ENCODE results near the gene SMIM1. TPM values are rescaled to one million over a fixed set of nuclear protein-coding genes. Genes with fewer than 3 reads are reported as not detected.
A peak's percentile ranks its signal among the peaks of the same experiment; 100 is the strongest.

Gene SMIM1
- total and polyA plus RNA-seq, 2 donors (not counting 3 experiments of a cell fraction or from before 2014, with no cell fraction given): 1.4 to 2.9 TPM

DNA sequence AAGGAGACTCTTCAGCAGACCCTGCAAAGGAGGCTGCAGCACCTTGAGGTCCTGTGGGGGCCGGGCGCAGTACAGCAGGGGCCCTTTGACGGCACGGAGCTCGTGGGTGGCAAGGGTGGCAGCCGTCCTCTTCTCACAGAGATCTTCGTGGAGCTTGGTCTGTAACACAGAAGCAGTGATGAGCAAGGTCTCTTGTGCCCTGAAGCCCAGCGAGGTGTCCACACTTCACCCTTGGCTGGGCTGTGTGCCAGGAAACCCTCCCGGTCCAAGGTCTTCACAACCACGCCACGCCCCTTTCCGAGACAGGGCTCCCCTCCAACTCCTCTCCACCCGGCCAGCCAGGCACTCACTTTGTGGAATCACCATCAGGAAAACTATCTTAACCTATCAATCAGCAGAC, 12.5 kb downstream of the SMIM1 start:
- Histone ChIP-seq H3K27ac (ENCODE audit: insufficient read depth, low read depth, low read length) (no peak overlapping the region), H3K36me3 (ENCODE audit: control insufficient read depth in 2 of 2, extremely low read depth in 1 of 2, insufficient read depth in 2 of 2, low read length in 2 of 2) (peaks cover 2 to 44% of the 10 kb centered on the region in 2 experiments), H3K4me1 (ENCODE audit: control insufficient read depth, extremely low read depth, insufficient read depth, low read length) (no peaks in the 10 kb centered on the region), H3K79me2 (ENCODE audit: control insufficient read depth, insufficient read depth, low read length) (peaks cover 8% of the 10 kb centered on the region), H3K9me1 (replicated peaks; ENCODE audit: control insufficient read depth, extremely low read depth, insufficient read depth, low read length) (no peaks in the 10 kb centered on the region), H3K4me2 (ENCODE audit: insufficient read depth, low read length) (no peak overlapping the region), H3K4me3 (replicated peaks in 1 of 3; ENCODE audit: insufficient read depth in 1 of 3, low read depth in 1 of 3, low read length in 3 of 3) (no peak overlapping the region), H2AFZ (ENCODE audit: low read depth, low read length) (no peak overlapping the region), H4K20me1 (replicated peaks; ENCODE audit: control insufficient read depth, extremely low read depth, insufficient read depth, low read length) (no peaks in the 10 kb centered on the region), H3K9ac (replicated peaks; ENCODE audit: extremely low read depth, insufficient read depth, low read length) (no peak overlapping the region), H3K9me3 (replicated peaks; ENCODE audit: control insufficient read depth, insufficient read depth, low read length) (no peaks in the 10 kb centered on the region), H3K27me3 (ENCODE audit: control insufficient read depth in 2 of 2, insufficient read depth in 2 of 2, low read length in 2 of 2) (no peaks in the 10 kb centered on the region)
- dilution Hi-C loops (cut with MboI; ENCODE audit: extremely low pct_ligation_motif_present, low sequenced_read_pairs) (no loop called here), intact Hi-C loops (cut with micrococcal nuclease) (no loop called here)
- no peak for FAIRE-seq
- DNase-seq (ENCODE audit: low read depth, low spot score): no peak
- POLR2A ChIA-PET: interaction anchor here (0.7 kb wide), 1 partner anchor 1207 kb away, joined by 3 read pairs; no protein-coding TSS in a partner anchor
- no peak for TF ChIP-seq POLR2A (IDR thresholded peaks at IDR 0.05; ENCODE audit: low read depth, low read length)
- CTCF ChIA-PET: no interaction called here
- BruUV-seq (replicated peaks): no TSS peak

DNA sequence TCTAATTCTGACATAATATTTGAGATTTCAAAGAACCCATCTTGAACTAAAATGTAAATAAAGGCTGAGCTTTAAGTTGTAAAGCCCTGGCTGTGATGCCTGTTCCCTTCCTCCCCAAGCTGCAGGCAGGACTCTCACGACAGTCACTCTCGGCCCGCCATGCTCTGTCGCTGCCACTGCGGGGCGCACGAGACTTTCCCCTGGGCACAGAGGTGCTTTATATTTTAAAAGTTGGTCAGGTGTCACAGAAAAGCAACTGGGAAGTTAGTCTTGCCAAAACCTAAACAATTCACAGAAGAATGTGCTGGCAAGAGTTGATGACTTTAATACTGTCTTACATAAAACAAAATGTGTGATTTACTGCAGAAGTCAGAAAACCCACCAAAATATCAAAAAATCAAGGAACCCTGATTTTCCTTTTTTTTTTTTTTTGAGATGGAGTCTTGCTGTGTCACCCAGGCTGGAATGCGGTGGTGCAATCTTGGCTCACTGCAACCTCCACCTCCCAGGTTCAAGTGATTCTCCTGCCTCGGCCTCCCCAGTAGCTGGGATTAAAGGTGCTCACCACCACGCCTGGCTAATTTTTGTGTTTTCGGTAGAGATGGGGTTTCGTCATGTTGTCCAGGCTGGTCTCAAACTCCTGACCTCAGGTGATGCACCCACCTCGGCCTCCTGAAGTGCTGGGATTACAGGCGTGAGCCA, 13.1 kb downstream of the SMIM1 start:
- no peaks in the 10 kb centered on the region for H4K20me1 ChIP-seq (replicated peaks; ENCODE audit: control insufficient read depth, extremely low read depth, insufficient read depth, low read length)

More for the DNA sequence above, 13.1 kb downstream of the SMIM1 start:
- Histone ChIP-seq H3K79me2 (ENCODE audit: control insufficient read depth, insufficient read depth, low read length) (peaks cover 8% of the 10 kb centered on the region), H3K4me3 (replicated peaks in 1 of 3; ENCODE audit: insufficient read depth in 1 of 3, low read depth in 1 of 3, low read length in 3 of 3) (no peak overlapping the region), H2AFZ (ENCODE audit: low read depth, low read length) (no peak overlapping the region), H3K9me1 (replicated peaks; ENCODE audit: control insufficient read depth, extremely low read depth, insufficient read depth, low read length) (no peaks in the 10 kb centered on the region), H3K4me1 (ENCODE audit: control insufficient read depth, extremely low read depth, insufficient read depth, low read length) (no peaks in the 10 kb centered on the region), H3K9me3 (replicated peaks; ENCODE audit: control insufficient read depth, insufficient read depth, low read length) (no peaks in the 10 kb centered on the region), H3K36me3 (ENCODE audit: control insufficient read depth in 2 of 2, extremely low read depth in 1 of 2, insufficient read depth in 2 of 2, low read length in 2 of 2) (peaks cover 0 to 40% of the 10 kb centered on the region in 2 experiments), H3K4me2 (ENCODE audit: insufficient read depth, low read length) (no peak overlapping the region), H3K27ac (ENCODE audit: insufficient read depth, low read depth, low read length) (no peak overlapping the region), H3K27me3 (ENCODE audit: control insufficient read depth in 2 of 2, insufficient read depth in 2 of 2, low read length in 2 of 2) (no peaks in the 10 kb centered on the region), H3K9ac (replicated peaks; ENCODE audit: extremely low read depth, insufficient read depth, low read length) (no peak overlapping the region)
- no peak for DNase-seq (ENCODE audit: low read depth, low spot score)
- dilution Hi-C loops (cut with MboI; ENCODE audit: extremely low pct_ligation_motif_present, low sequenced_read_pairs) (no loop called here), intact Hi-C loops (cut with micrococcal nuclease) (no loop called here)
- CTCF ChIA-PET: interaction anchor here (0.9 kb wide), 1 partner anchor 12 kb away, joined by 3 read pairs; no protein-coding TSS in a partner anchor
- no peak for FAIRE-seq
- POLR2A ChIA-PET: no interaction called here
- TF ChIP-seq, protein P1, sequence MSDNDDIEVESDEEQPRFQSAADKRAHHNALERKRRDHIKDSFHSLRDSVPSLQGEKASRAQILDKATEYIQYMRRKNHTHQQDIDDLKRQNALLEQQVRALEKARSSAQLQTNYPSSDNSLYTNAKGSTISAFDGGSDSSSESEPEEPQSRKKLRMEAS (IDR thresholded peaks at IDR 0.05; ENCODE audit: insufficient read depth, insufficient read length): no peak
- TF ChIP-seq EZH2 (IDR thresholded peaks at IDR 0.05; ENCODE audit: borderline replicate concordance, low read depth, low read length, severe bottlenecking) (no peak), GATA2 (IDR thresholded peaks at IDR 0.05; ENCODE audit: insufficient read depth, insufficient read length, low read depth, low read length) (no peak), POLR2A (IDR thresholded peaks at IDR 0.05; ENCODE audit: low read depth, low read length) (no peak)
- TF ChIP-seq, protein P2, sequence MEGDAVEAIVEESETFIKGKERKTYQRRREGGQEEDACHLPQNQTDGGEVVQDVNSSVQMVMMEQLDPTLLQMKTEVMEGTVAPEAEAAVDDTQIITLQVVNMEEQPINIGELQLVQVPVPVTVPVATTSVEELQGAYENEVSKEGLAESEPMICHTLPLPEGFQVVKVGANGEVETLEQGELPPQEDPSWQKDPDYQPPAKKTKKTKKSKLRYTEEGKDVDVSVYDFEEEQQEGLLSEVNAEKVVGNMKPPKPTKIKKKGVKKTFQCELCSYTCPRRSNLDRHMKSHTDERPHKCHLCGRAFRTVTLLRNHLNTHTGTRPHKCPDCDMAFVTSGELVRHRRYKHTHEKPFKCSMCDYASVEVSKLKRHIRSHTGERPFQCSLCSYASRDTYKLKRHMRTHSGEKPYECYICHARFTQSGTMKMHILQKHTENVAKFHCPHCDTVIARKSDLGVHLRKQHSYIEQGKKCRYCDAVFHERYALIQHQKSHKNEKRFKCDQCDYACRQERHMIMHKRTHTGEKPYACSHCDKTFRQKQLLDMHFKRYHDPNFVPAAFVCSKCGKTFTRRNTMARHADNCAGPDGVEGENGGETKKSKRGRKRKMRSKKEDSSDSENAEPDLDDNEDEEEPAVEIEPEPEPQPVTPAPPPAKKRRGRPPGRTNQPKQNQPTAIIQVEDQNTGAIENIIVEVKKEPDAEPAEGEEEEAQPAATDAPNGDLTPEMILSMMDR (IDR thresholded peaks at IDR 0.05; ENCODE audit: extremely low read depth in 1 of 2, insufficient read depth in 1 of 2, low read depth in 1 of 2, low read length in 2 of 2): peak; percentile 21 to 31
- no TSS peak for BruUV-seq (replicated peaks)

All from endothelial cell of umbilical vein (primary cell).